Measurements from ENCODE around the gene ACAD11.
"Not testable (repeated sequence)": the region's sequence is repeated elsewhere in the genome, so short reads cannot be mapped to it uniquely, and the experiment has no call there.

ACAD11 gene

GRCh38 chr3:132615301-132615700 is 44.3 kb downstream of the ACAD11 start:
- intact Hi-C loops (cut with DNase I) = not testable (repeated sequence)

DNA sequence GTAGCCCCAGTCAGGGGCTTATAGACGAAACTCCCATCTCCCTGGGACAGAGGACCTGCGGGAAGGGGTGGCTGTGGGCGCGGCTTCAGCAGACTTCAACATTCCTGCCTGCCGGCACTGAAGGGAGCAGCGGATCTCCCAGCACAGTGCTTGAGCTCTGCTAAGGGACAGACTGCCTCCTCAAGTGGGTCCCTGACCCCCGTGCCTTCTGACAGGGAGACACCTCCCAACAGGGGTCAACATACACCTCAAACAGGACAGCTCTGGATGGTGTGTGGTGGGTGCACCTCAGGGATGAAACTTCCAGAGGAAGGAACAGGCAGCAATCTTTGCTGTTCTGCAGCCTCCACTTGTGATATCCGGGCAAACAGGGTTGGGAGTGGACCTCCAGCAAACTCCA is 53.0 kb downstream of the ACAD11 start:
- intact Hi-C loops (cut with DNase I) = not testable (repeated sequence)
- DNase-seq = peak in 1 of 10 donors; percentile 71

More at GRCh38 chr3:132615301-132615700, 44.3 kb downstream of the ACAD11 start:
- DNase-seq = not testable (repeated sequence)

DNA sequence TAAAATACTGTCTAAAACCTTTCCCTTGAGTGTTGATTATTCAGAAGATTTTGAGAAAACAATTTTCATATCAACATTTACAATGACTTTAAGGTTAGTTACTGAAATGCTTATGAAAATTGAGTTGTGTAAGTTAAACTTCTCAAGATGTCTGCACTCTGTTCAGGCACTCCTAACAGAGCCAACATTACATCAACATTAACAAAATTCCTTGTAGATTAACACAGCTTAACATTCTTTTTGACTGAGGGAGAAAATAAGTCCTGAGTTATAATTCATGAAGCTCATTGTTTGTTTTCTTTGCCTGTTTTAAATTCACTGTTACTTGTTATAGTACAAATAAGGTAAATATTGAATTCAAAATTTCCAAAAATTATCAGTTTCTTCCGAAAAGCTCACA is 53.5 kb downstream of the ACAD11 start:
- intact Hi-C loops (cut with DNase I) = no loop called here
- DNase-seq = no peak

DNA sequence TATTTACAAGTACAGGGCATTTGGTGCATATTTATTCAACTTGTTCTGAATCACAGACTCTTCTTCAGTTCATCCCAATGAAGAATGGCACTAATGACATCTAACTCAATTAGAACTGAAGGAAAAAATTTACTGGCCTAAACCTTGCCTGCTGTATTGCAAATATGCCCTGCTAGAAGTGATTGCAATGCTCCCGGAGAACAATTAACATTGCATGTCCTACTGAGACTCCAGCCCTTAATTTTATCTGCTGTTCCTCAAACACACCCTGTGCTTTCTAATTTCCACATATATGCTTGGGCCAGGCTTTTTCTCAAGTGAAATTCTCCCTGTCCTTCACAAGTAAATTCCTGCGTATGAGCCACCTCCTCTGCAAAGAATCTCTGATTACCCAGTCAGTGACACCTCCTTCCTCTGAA is 54.2 kb downstream of the ACAD11 start:
- intact Hi-C loops (cut with DNase I) = no loop called here
- no peak for DNase-seq

- DNase-seq; intact Hi-C loops (cut with DNase I): not testable (repeated sequence)
These were observed 59.0 kb downstream of the ACAD11 start for GRCh38 chr3:132600614-132601013.

- intact Hi-C loops (cut with DNase I) = no loop called here
- DNase-seq = no peak
These were observed 61.4 kb downstream of the ACAD11 start for GRCh38 chr3:132598181-132598580.

- DNase-seq = no peak
- intact Hi-C loops (cut with DNase I) = no loop called here
These were observed 61.9 kb downstream of the ACAD11 start for GRCh38 chr3:132597660-132598059.

DNA sequence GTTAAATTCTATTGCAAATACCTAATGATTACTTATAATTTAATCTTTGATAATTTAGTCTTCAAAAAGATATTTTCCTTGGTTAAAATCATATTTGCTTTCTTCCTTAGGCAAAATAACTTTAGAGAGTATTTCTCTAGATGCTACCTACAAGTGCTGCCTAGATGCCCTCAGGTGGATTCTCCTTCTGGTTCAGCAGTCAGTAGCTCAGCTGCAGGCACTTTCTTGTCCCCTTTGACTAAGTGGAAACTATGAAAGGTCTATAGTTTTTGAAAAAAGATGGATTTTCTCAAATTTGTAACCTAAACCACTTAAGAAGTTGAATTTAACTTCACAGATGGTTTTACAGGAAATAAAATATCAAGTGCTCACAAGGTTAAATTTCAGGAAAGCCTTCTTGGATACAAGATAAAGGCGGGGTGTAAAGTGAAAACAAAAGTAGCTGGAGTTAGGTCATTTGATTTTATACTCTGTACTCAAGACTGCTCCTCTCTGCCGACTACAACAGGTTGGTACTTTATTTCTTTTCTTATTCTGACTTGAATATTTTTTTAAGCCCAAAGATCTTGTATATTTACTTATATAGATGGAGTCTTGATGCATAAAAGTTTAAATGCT is 62.7 kb downstream of the ACAD11 start, which contains the start of gene ACKR4:
Gene ACKR4 (plus strand): TSS at position 455 of the 618 bp plus-strand sequence. CDS start 3,128 bp downstream, outside the sequence.
- intact Hi-C loops (cut with DNase I) = no loop called here
- no peak for DNase-seq

- intact Hi-C loops (cut with DNase I) = no loop called here
- DNase-seq = no peak
These were observed 63.3 kb downstream of the ACAD11 start for GRCh38 chr3:132596326-132596725.

- no peak for DNase-seq
- intact Hi-C loops (cut with DNase I) = no loop called here
These were observed 64.6 kb downstream of the ACAD11 start for GRCh38 chr3:132595014-132595413.

DNA sequence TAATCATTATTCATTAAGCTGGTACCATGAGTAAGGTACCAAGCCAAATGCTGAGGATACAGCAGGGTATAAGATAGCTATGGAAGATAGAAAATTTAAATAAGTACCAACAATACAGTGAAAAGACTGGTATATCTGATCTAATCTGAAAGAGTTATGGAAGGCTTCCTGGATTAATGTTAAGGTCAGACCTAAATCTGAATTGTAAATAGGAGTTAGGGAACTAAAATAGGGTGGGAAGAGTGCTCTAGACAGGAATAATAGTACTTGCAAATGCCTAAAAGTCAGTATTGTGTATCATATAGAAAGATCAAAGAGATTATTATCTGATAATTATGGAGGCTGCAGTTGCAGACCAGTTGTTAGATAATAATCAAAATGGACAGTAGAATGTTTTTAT is 65.1 kb downstream of the ACAD11 start:
- intact Hi-C loops (cut with DNase I) = no loop called here

GRCh38 chr3:132593947-132594323 is 65.7 kb downstream of the ACAD11 start:
- DNase-seq = no peak
- intact Hi-C loops (cut with DNase I) = no loop called here

More for the DNA sequence above, 65.1 kb downstream of the ACAD11 start:
- DNase-seq = no peak

DNA sequence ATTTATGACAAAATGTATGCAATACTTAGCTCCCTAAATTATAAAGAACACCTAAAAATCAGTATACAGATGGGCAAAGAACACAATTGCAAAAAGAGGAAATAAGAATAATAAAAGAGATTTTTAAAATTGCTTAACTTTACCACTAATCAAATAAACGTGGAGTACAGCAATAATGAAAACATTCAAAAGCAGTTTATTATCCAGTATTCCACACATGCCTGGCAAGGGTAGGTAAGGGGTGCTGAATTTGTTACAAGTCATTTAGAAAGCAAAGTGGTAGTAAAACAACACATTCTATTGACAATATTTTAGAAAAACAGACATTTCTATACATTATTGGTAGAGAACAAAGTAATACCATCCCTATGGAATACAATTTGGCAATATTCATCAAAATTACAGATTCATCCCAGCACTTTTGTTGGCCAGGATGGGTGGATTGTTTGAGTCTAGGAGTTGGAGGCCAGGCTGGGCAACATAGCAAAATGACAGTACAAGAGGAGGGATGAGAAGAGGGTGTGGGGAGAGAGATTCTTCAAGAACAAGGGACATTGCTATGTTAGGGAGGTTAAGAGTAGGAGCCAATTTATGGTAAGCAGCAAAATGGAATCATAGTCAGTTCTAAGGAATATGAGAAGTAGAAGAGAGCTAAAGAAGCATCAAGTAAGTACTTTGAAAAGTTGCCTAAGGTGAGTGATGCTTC is 66.2 kb downstream of the ACAD11 start:
- no peak for DNase-seq
- intact Hi-C loops (cut with DNase I) = no loop called here

- intact Hi-C loops (cut with DNase I) = no loop called here
- DNase-seq = no peak
These were observed 67.4 kb downstream of the ACAD11 start for GRCh38 chr3:132592216-132592615.

- intact Hi-C loops (cut with DNase I) = no loop called here
- DNase-seq = no peak
These were observed 72.2 kb downstream of the ACAD11 start for GRCh38 chr3:132587401-132587800.

DNA sequence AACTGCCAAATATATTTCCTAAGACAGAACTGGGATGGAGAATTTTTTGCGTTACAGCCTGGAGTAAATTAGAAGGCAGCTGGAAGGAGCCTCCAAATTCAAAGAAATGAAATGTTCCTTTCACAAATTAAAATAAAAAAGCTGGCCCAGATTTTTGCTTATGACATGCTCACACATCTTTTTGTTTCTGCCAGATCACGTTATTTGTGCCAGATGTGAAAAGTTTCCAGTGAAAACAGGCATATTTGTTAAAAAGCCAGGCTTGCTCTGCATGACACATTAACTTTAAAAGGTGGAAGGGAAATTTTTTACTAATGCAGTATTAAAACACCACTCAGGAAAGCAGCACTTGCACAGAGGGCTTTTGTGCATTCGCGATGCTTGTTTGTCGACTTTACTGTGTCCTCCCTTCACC is 85.8 kb downstream of the ACAD11 start:
- intact Hi-C loops (cut with DNase I) = no loop called here

DNA sequence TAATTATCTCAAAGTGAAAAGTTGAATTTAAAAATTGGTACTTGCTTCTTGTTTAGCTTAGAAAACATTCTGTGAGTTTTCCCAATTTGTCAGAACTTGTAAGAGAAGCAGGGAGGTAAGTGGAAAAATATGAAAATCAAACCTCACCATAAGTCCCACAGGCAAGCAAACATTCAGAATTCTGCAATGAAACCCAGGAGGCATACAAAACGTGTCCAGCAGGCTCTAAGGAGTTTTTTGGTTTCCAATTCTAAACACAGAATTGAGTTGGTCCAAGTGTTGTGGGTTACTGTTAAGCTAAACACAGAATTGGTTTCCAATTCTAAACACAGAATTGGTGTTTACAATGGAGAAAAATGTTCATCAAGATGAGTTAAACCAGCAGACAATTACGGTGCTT is 89.6 kb downstream of the ACAD11 start:
- intact Hi-C loops (cut with DNase I) = no loop called here
- no peak for DNase-seq

More for the DNA sequence above, 85.8 kb downstream of the ACAD11 start:
- DNase-seq = no peak

- no peak for DNase-seq
- intact Hi-C loops (cut with DNase I) = no loop called here
These were observed 90.0 kb downstream of the ACAD11 start for GRCh38 chr3:132569580-132569979.

DNA sequence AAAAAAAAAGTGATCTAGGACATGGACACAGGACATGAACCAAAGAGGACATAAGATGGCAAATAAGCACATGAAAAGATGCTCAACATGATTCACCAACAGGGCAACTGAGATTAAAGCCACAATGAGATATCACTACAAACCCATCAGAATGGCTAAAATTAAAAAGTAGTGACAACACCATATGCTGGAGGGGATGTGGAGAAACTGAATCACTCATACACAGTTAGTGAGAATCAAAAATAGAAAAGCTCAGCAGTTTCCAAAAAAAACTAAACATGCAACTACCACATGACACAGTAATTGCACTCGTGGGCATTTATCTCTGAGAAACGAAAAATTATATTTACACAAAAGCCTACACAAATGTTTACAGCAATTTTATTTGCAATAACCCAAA is 90.5 kb downstream of the ACAD11 start:
- intact Hi-C loops (cut with DNase I) = no loop called here
- no peak for DNase-seq

DNA sequence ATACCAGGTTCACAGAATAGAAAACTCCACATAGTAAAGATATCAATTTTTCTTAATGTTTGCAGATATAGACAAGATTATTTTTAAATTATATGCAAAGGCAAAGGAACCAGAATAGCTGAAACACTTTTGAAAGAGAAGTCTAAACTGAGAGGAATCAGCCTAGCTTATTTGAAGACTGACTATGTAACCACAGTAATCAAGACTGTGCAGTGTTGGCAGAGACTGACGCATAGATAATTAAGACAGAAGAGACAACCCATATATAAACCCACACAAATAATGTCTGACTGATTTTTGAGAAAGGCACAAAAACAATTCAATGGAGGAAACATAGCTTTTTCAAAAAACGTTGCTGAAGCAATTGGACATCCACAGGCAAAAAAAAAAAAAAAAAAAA is 91.2 kb downstream of the ACAD11 start:
- no peak for DNase-seq
- intact Hi-C loops (cut with DNase I) = no loop called here

DNA sequence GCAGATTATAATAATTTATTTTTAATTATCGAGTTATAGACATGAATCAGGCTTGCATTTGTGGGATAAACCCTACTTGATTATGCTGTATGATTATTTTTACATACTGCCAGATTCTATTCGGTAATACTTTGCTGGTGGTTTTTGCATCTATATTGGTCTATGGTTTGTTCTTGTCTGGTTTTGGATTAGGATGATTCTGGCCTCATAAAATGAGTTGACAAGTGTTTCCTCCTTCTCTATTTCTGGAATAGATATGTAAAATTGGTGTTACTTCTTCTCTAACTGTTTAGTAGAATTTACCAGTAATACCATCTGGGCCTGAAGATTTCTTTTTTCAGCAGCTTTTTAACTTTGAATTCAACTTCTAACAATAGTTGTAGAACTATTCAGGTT is 95.5 kb downstream of the ACAD11 start:
- intact Hi-C loops (cut with DNase I) = no loop called here

GRCh38 chr3:132563420-132564069 is 96.1 kb downstream of the ACAD11 start:
- intact Hi-C loops (cut with DNase I) = no loop called here
- no peak for DNase-seq

More for the DNA sequence above, 95.5 kb downstream of the ACAD11 start:
- DNase-seq = no peak

All from posterior cingulate gyrus (tissue), 11 donors.